Panc1 (cell line): ENCODE results near the gene KANK4.

ENCODE experiments used
- CTCF ChIP-seq: fragments of 450-650 bp; IDR thresholded peaks from 2 replicates; pipeline ENCODE4 v1.5.1; 2017; ENCODE audit warnings: mild to moderate bottlenecking
- POLR2AphosphoS5 ChIP-seq: IDR thresholded peaks from 2 replicates; pipeline ENCODE4 v1.6.1; 2012; ENCODE audit warnings: mild to moderate bottlenecking, low read depth, low read length, moderate library complexity

GRCh38 chr1:62336638-62336994, 17.4 kb upstream of the KANK4 start:
- no peak for TF ChIP-seq CTCF
- TF ChIP-seq POLR2AphosphoS5 = no peak
